ENCODE measurements around the gene DGKH.

GRCh38 chr13:42009057-42009456 lies 39.4 kb upstream of the DGKH start:
- TF ChIP-seq CTCF (IDR thresholded peaks at IDR 0.05; ENCODE audit: low read length) = no peak
- TF ChIP-seq EZH2 (IDR thresholded peaks at IDR 0.05; ENCODE audit: borderline replicate concordance, low read length) = no peak
